GM18951 (cell line): ENCODE data around the gene OOEP.

Experiments
- POLR2A ChIP-seq: IDR thresholded peaks from 4 replicates; pipeline ENCODE4 v1.6.1; 2011; ENCODE audit warnings: mild to moderate bottlenecking; ENCODE audit not compliant: insufficient read length, insufficient read depth; ENCODE audit errors: extremely low read depth
- in situ Hi-C: fragments of 300-500 bp; cut with MboI; formaldehyde crosslinking; loops from one replicate; pipeline ENCODE4 v1.12.0; 2022; ENCODE audit warnings: low sequenced_read_pairs, mixed read lengths, inconsistent platforms; ENCODE audit not compliant: unreplicated experiment

The OOEP gene

DNA sequence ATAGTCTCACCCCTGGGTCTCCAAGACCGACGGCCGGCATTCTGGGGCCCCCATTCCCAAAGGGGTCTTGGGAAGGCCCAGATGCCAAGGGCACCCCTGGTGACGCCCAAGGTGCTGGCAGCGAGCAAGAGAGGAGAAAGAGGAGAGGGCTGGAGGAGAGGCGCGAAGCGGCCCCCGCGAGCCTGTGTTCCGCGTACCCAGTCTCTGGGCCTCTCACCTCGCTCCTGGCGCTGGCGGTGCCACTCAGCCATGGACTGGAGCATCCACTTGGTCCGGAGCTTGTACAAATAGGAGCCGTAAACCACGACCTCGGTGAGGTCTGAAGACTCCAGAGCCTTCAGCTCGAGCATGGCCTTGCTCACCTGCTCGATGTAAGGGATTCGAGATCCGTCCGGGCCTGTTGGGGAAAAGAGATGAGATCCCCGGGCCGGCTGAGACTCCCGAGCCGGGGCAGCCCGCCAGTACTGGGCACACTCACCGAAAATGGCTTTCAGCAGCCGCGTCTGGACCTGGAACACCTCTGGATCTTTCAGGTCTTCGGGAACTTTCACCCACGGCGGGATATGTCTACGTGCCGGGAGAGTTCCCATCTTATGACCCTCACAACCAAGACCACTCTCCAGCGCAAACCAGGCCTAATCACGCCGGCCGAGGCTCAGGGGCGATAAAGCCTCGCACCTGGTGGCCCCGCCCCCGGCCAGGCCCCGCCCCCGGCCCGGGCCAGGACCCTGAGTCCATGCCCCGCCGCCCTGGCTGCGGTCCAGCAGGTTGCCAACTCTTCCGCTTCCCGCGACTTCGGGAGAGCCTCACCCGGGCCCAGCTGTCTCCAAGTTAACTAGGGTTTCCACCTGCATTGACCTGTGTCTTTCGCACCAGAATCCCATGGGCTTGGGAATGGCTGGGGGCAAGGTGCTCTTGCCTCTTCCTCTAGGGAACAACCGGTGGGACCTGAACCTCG, 15.8 kb downstream of the OOEP start, which contains the start of gene DPPA5:
DPPA5 (minus strand) TSS at position 641 of the 958 bp plus-strand sequence; CDS start at position 590, 51 bp downstream.
- in situ Hi-C loops, result no loop called here
- no peak for TF ChIP-seq POLR2A

DNA sequence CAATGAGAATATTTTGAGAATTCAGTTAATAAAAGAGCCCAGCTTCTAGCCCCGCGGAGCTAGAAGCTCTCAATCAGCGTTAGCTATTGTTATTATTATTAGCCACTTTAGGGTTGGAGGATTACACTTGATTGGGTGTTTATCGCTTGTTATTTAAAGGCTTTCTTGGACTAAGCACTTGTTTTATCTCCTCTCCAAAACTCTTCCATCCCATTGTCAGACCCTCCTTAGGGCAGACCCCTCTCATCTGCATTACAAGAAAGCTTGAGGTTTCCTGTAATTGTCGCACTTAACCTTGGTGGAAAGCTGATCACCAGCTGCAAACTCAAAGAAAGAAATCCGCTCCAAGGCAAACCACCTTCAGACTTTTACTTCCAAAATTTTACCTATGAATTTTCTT, 20.4 kb downstream of the OOEP start:
- no peak for TF ChIP-seq POLR2A

DNA sequence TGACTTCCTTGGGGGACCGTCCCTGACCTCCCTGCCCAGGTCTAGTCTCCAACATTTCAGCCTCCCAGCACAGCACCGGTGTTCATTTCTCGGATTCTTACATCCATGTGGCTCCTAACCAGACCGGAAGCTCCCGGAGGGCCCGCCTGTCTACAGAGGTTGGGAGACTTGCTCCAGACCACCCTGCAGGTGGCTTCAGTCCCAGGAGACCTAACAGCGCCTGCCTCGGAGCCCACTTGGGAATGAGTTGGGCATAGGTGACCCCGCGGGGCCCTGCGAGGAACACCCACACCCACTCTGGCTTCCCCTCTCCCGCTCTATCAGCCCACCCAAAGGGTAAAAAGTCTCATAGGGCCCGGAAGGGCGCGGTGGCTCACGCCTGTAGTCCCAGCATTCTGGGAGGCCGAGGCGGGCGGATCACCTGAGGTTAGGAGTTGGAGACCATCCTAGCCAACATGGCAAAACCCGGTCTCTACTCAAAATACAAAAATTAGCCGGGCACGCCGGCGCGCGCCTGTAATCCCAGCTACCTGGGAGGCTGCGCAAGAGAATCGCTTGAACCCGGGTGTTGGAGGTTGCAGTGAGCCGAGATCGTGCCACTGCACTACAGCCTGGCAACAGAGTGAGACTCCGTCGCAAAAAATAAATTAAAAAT, 21.0 kb downstream of the OOEP start:
- in situ Hi-C loops, result no loop called here

More for the DNA sequence above, 20.4 kb downstream of the OOEP start:
- in situ Hi-C loops, result no loop called here

DNA sequence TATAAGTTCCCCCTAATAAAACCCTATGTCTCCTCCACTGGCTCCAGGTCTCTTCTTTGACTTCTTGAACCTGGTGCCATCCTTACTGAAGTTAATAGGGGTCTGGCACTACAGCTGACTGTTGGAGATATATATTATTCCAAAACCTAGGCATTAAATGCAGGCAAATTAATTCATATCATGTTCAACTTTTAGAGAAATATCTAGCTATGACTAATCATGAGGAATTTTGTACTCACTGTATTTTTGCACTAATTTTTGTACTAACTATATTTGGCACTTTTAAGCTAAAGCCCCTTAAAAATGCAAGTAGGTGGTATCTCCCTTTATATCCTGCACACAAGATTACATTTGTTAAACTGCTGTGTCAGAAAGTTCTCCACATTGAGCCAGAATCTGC, 26.5 kb downstream of the OOEP start:
- in situ Hi-C loops, result no loop called here
- no peak for TF ChIP-seq POLR2A

More for the DNA sequence above, 21.0 kb downstream of the OOEP start:
- no peak for TF ChIP-seq POLR2A

DNA sequence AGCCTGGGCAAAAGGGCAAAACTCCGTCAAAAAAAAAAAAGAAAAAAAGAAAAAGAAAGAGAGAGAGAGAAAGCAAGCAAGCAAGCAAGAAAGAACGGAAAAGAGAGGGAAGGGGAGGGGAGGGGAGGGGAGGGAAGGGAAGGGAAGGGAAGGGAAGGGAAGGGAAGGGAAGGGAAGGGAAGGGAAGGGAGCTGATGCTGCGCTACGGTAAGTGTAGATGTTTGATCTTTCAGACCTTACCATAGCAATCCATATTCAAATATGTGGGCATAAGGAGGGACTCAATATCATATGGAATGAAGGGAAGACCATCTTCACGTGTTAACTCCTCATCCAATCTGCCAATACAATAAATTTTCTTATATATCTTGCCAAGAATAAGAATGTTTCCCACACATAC, 27.5 kb downstream of the OOEP start:
- no peak for TF ChIP-seq POLR2A
- in situ Hi-C loops, result no loop called here

DNA sequence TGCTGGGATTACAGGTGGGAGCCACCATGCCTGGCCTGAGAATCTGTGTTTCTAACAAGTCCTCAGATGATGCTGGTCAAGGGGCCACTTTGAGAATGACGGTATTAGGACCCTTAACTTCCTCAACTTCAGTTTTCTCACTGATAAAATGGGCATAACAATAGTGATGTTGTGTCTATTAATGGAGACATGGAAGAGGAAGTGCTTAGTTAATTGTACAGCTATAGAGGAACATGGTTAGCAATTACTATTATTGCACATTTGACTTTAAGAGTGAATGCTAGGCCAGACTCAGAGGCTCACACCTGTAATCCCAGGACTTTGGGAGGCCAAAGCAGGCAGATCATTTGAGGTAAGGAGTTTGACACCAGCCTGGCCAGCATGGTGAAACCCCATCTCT, 28.4 kb downstream of the OOEP start:
- no peak for TF ChIP-seq POLR2A
- in situ Hi-C loops, result no loop called here

DNA sequence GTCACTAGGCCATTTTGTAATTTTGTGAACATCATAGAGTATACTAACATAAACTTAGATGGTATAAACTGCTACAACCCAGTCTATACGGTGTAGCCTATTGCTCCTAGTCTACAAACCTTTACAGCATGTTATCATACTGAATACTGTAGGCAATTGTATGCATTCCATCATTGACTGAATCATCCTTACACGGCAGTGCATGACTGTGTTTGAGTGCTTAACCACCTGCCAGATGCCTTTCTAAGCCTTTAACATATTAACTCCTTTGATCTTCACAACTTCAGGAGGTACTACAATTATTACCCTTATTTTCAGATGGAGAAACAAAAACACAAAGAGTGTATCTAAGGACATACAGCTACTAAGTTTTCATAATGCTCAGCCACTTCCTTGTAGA, 29.6 kb downstream of the OOEP start:
- no peak for TF ChIP-seq POLR2A
- in situ Hi-C loops, result no loop called here

DNA sequence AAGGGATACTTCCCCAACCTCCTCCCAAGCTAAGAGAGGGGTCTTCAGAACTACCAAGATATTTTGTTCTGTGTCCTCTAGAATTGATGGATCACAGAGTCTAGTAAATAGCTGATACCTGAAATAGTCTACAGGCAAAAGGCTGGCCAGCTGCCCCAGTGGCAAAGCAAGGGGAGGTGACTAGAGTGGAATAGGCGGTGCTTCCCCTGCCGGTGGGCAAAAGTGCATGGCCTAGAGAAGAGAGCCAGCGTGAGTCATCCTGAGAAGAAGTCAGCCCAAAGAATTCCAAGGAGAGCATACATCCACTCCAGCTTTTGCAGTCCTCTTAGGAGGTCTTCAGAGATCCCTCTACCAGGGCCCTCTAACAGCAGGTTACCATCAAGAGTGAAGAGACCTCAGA, 30.4 kb downstream of the OOEP start:
- in situ Hi-C loops, result no loop called here
- no peak for TF ChIP-seq POLR2A

DNA sequence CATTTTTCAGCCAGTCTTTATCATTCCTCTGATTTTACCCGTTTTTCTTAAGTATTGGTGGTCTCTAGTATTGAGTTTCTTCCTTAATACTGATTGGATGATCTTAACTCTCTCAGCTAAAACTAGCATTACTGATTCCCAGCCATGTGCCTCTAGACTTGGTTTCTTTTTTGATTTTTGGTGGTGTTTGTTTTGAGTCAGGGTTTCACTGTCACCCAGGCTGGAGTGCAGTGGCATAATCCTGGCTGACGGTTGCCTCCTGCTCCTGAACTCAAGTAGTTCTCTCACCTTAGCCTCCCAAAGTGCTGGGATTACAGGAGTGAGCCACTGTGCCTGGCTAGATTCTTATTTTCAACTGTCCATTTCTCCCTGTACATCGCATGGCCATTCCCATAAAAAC, 40.5 kb downstream of the OOEP start:
- in situ Hi-C loops, result loop anchor here (10.0 kb wide), 1 partner anchor 914 kb away; no protein-coding TSS in a partner anchor
- no peak for TF ChIP-seq POLR2A

DNA sequence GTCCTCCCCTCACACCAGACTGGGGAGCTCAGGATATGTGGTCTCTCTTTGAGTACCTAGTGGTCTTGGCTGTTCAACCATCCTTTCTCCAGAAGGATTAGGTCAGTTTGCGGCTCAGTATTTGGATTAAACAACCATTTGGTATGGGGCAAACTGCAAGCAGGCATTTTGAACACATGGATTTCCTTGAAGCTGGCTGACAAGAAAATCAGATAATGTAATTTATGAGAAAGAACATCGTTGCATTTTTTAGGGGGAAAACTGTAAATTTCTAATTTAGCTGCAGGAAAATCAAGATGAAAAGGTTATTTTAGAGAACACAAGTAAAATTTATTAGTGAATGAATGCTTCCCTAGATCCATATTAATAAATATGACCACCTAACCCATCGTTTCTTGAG, 40.9 kb downstream of the OOEP start:
- in situ Hi-C loops, result loop anchor here (10.0 kb wide), 1 partner anchor 914 kb away; no protein-coding TSS in a partner anchor
- no peak for TF ChIP-seq POLR2A

DNA sequence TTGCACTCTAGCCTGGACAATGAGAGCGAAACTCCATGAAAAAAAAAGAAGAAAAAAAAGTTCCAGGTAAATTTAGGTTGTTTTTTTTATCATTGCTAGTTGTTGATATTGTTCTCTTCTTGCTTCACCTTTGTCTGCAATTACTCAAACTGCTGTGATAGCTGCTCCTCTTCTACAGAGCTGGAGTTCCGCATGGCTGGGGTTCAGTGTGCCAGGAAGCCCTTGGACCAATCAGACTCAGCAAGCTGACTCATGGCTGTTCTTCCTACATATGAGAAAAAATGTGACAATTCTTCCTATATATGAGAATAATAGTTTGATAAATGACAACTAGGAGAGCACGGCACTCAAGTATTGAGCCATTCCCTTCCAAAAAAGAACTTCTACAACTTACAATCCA, 44.0 kb downstream of the OOEP start:
- TF ChIP-seq POLR2A, result no peak
- in situ Hi-C loops, result loop anchor here (10.0 kb wide), 1 partner anchor 911 kb away; no protein-coding TSS in a partner anchor

DNA sequence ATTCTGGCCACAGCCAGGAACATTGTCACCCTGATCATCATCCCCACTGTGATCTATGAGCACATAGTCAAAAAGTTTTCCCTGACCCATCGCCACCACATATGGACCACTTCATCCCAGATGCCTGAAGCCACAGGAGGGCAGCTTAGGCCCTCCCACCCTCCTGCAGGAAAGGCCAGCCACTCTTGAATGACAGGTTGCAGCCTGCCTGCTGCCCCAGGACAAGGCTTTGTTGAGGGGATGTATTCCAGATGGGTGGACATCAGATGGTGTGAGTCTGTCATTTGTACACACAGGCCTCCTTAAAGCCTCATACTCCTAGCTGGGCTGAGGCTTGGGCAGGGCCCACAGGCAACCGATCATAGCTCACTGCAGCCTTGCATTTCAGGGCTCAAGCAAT, 46.4 kb downstream of the OOEP start:
- TF ChIP-seq POLR2A, result no peak
- in situ Hi-C loops, result loop anchor here (10.0 kb wide), 1 partner anchor 909 kb away; no protein-coding TSS in a partner anchor
